Measurements from ENCODE around the gene AP2A1.

Gene AP2A1

GRCh38 chr19:49780861-49781260, 14.1 kb downstream of the AP2A1 start:
- TF ChIP-seq CTCF (IDR thresholded peaks at IDR 0.05; ENCODE audit: insufficient read depth, missing control alignments), result no peak
- DNase-seq (ENCODE audit: insufficient read length, low spot score) (no peak), FAIRE-seq (no peak)

GRCh38 chr19:49781394-49781793, 14.6 kb downstream of the AP2A1 start:
- DNase-seq (ENCODE audit: insufficient read length, low spot score) (no peak), FAIRE-seq (no peak)
- no peak for TF ChIP-seq CTCF (IDR thresholded peaks at IDR 0.05; ENCODE audit: insufficient read depth, missing control alignments)

DNA sequence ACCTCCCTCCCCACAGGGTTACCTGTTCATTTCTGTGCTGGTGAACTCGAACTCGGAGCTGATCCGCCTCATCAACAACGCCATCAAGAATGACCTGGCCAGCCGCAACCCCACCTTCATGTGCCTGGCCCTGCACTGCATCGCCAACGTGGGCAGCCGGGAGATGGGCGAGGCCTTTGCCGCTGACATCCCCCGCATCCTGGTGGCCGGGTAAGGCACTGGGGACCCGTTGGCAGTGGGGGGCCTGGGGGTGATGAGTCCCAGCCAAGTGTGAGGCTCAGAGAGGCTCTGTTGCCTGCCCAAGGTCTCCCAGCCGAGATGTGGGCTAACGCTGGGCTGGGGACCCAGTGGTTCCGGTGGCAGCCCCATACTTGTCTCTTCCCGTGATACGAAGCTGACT, 15.7 kb downstream of the AP2A1 start:
- no peak for TF ChIP-seq CTCF (IDR thresholded peaks at IDR 0.05; ENCODE audit: insufficient read depth, missing control alignments)
- DNase-seq (ENCODE audit: insufficient read length, low spot score) (no peak), FAIRE-seq (no peak)

DNA sequence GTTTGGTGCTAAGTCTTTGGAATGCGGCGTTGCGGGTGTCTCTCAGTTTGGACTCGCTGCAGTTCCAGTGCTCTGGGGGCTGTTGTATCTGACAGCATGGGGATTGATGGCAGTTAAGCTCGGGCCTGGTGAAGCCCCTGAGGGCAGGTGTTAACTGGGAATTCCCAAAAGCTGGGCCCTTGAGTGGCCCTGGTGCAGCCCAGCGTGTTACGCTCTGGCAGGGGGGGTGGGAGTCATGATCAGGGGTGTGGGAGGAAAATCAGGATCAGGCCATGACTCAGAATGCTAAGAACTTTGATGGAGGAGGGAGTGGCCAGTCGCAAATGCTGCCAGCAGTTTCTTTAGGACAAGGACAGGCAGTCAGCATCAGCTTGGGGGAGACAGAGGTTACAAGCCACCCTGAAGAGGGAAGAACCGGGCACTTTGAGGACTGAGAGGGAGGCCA, 19.6 kb downstream of the AP2A1 start:
- DNase-seq (ENCODE audit: insufficient read length, low spot score) (no peak), FAIRE-seq (no peak)
- no peak for TF ChIP-seq CTCF (IDR thresholded peaks at IDR 0.05; ENCODE audit: insufficient read depth, missing control alignments)

DNA sequence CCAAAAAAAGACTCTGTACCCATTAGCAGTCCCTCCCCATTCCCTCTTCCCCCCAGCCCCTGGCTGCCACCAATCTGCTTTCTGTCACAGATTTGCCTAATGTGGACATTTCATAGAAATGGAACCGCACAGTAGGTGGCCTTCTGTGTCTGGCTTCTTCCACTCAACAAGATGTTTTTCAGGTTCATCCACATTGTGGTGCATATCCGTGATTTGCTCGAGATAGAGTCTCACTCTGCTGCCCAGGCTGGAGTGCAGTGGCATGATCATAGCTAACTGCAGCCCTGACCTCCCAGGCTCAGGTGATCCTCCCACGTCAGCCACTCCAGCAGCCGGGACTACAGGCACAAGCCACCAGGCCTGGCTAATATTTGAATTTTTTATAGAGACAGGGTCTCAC, 20.9 kb downstream of the AP2A1 start:
- FAIRE-seq, result no peak

GRCh38 chr19:49788857-49789256, 22.1 kb downstream of the AP2A1 start:
- DNase-seq (ENCODE audit: insufficient read length, low spot score) (no peak), FAIRE-seq (no peak)
- no peak for TF ChIP-seq CTCF (IDR thresholded peaks at IDR 0.05; ENCODE audit: insufficient read depth, missing control alignments)

More for the DNA sequence above, 20.9 kb downstream of the AP2A1 start:
- TF ChIP-seq CTCF (IDR thresholded peaks at IDR 0.05; ENCODE audit: insufficient read depth, missing control alignments), result no peak
- no peak for DNase-seq (ENCODE audit: insufficient read length, low spot score)

- no peak for DNase-seq (ENCODE audit: insufficient read length, low spot score)
- no peak for FAIRE-seq
- TF ChIP-seq CTCF (IDR thresholded peaks at IDR 0.05; ENCODE audit: insufficient read depth, missing control alignments), result no peak
Observed at GRCh38 chr19:49790866-49791265, 24.1 kb downstream of the AP2A1 start.
